Stomach (tissue), 4 donors: ENCODE results near the gene VEPH1.

ENCODE experiments used
- EP300 ChIP-seq: sonication (generic); formaldehyde crosslinking; IDR thresholded peaks from one replicate; pipeline ENCODE4 v1.6.1; 2017; ENCODE audit warnings: antibody characterized with exemption
- POLR2A ChIP-seq, 4 donors: fragments of 450-650 bp; IDR thresholded peaks; one replicate each; pipeline ENCODE4 v1.6.1; 2016; ENCODE audit warnings: antibody characterized with exemption in 4 of 4, control low read depth in 2 of 4, mild to moderate bottlenecking in 1 of 4, moderate library complexity in 1 of 4

DNA sequence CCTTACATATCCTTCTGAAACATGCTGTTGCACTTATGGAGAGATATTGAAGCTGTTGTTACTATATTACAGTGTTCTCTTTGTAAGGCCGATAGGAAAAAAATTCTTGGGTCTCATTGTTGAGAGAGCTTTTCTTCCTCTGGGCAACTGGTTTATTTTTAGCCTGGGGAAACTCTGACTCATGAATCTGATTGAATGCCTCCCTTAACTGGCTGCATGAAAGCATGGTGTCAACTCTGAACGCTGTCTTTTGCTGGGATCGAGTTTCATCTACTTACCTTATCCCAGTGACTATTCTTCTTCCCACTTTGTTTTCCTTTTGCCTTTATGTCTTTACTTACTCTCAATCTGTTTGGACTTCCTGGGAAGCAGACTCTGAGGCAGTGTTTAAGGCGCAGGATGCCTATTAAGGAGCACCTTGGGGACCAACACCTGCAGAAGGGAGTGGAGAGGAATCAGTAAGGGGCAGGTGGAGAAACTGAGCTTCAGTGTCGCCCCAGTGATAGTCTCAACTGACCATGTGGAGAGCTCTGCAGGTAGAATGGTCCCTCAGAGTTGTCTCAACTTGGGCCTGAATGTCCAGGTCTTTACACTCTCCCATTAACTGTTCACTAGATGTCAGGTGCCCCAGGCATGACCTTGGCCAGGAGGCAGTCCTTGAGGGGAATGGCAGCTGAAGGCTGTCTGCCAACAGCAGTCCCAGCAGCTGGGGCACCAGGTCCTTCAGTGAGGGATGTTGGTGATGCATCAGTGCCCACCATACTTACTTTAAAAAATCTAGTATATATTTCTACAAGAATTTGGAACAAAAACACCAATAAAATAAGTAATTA lies 254.4 kb downstream of the VEPH1 start:
- TF ChIP-seq POLR2A (IDR thresholded peaks at IDR 0.05): no peak
- no peak for TF ChIP-seq EP300
